Neutrophil (primary cell): ENCODE measurements around the gene CYP2C18.
"Not testable (repeated sequence)": the region's sequence is repeated elsewhere in the genome, so short reads cannot be mapped to it uniquely, and the experiment has no call there.

Source experiments
- H3K27ac ChIP-seq: fragments of 200-600 bp; sonication (generic); 2 replicates; pipeline ENCODE4 v1.5.1; 2016; ENCODE audit warnings: mild to moderate bottlenecking, moderate library complexity
- H3K27me3 ChIP-seq: fragments of 200-600 bp; sonication (generic); 2 replicates; pipeline ENCODE4 v1.6.0; 2016; ENCODE audit warnings: mild to moderate bottlenecking
- H3K36me3 ChIP-seq: fragments of 200-600 bp; sonication (generic); 2 replicates; pipeline ENCODE4 v1.5.1; 2017
- H3K4me1 ChIP-seq, 2 experiments: fragments of 200-600 bp in 1 of 2; sonication (generic) in 1 of 2; 1 replicate in 1 of 2; 2 replicates in 1 of 2; pipeline versions ENCODE4 v1.5.1 to v1.6.1; 2013 to 2016; ENCODE audit warnings: low read depth in 1 of 2, low read length in 1 of 2, mild to moderate bottlenecking in 1 of 2, moderate library complexity in 1 of 2; ENCODE audit not compliant: control insufficient read depth in 1 of 2, insufficient read depth in 1 of 2
- H3K4me3 ChIP-seq, 2 experiments: fragments of 200-600 bp in 1 of 2; sonication (generic) in 1 of 2; 1 replicate in 1 of 2; 2 replicates in 1 of 2; pipeline ENCODE4 v1.5.1; 2013 to 2016; ENCODE audit warnings: low read depth in 1 of 2, low read length in 1 of 2, mild to moderate bottlenecking in 1 of 2, moderate library complexity in 1 of 2
- H3K9me3 ChIP-seq: fragments of 200-600 bp; sonication (generic); 2 replicates; pipeline ENCODE4 v1.5.1; 2016
- CTCF ChIP-seq: fragments of 200-600 bp; sonication (generic); IDR thresholded peaks from 2 replicates; pipeline ENCODE4 v1.5.1; 2016; ENCODE audit warnings: antibody characterized with exemption

CYP2C18 gene

GRCh38 chr10:94757916-94758315 is 74.4 kb downstream of the CYP2C18 start:
- TF ChIP-seq CTCF, result no peak
- Histone ChIP-seq H3K27me3 (no peaks in the 10 kb centered on the region), H3K36me3 (no peaks in the 10 kb centered on the region), H3K4me1 (no peaks in the 10 kb centered on the region), H3K9me3 (no peaks in the 10 kb centered on the region), H3K27ac (no peak overlapping the region), H3K4me3 (no peak overlapping the region)

- Histone ChIP-seq H3K27me3 (no peaks in the 10 kb centered on the region), H3K4me1 (no peaks in the 10 kb centered on the region), H3K27ac (no peak overlapping the region), H3K4me3 (no peak overlapping the region), H3K36me3 (no peaks in the 10 kb centered on the region), H3K9me3 (no peaks in the 10 kb centered on the region)
- TF ChIP-seq CTCF, result no peak
These were observed 77.2 kb downstream of the CYP2C18 start for GRCh38 chr10:94760586-94761178.

- no peak for TF ChIP-seq CTCF
- no peaks in the 10 kb centered on the region for H3K36me3 ChIP-seq
These were observed 78.9 kb downstream of the CYP2C18 start, which contains the start of gene CYP2C19 for GRCh38 chr10:94762393-94762792. TSS of gene CYP2C19 (plus strand) at chr10:94762681. CDS start at chr10:94762706, 25 bp downstream.

GRCh38 chr10:94775425-94775824 is 91.9 kb downstream of the CYP2C18 start:
- not testable (repeated sequence) for H3K27ac ChIP-seq, H3K4me1 ChIP-seq

More at GRCh38 chr10:94762393-94762792, 78.9 kb downstream of the CYP2C18 start, which contains the start of gene CYP2C19:
- no peak within 1 kb of the TSS for H3K27ac ChIP-seq
- H3K4me1 ChIP-seq, result no peaks in the 10 kb centered on the region
- no peak within 1 kb of the TSS for H3K4me3 ChIP-seq
- no peaks in the 10 kb centered on the region for H3K27me3 ChIP-seq
- no peaks in the 10 kb centered on the region for H3K9me3 ChIP-seq

GRCh38 chr10:94777886-94778458 is 94.4 kb downstream of the CYP2C18 start:
- no peak for TF ChIP-seq CTCF
- H3K4me1 ChIP-seq, result no peaks in the 10 kb centered on the region
- no peak overlapping the region for H3K27ac ChIP-seq
- H3K9me3 ChIP-seq, result no peaks in the 10 kb centered on the region
- H3K36me3 ChIP-seq, result no peaks in the 10 kb centered on the region
- no peaks in the 10 kb centered on the region for H3K27me3 ChIP-seq
- H3K4me3 ChIP-seq, result no peak overlapping the region

More at GRCh38 chr10:94775425-94775824, 91.9 kb downstream of the CYP2C18 start:
- not testable (repeated sequence) for H3K36me3 ChIP-seq, H3K4me3 ChIP-seq, H3K27me3 ChIP-seq, H3K9me3 ChIP-seq

GRCh38 chr10:94780844-94781243 is 97.3 kb downstream of the CYP2C18 start:
- Histone ChIP-seq H3K4me1 (no peaks in the 10 kb centered on the region), H3K4me3 (no peak overlapping the region), H3K27me3 (no peaks in the 10 kb centered on the region), H3K9me3 (no peaks in the 10 kb centered on the region), H3K36me3 (no peaks in the 10 kb centered on the region), H3K27ac (no peak overlapping the region)
- no peak for TF ChIP-seq CTCF
